ENCODE results near the gene KCMF1.
A peak's percentile ranks its signal among the peaks of the same experiment; 100 is the strongest.

KCMF1 gene

GRCh38 chr2:84956334-84957297 lies 14.3 kb upstream of the KCMF1 start:
- no peak for DNase-seq

GRCh38 chr2:84957771-84958134 lies 13.2 kb upstream of the KCMF1 start:
- no peak for DNase-seq

GRCh38 chr2:84958135-84959059 lies 12.6 kb upstream of the KCMF1 start:
- DNase-seq: no peak

GRCh38 chr2:84959095-84959565 lies 11.8 kb upstream of the KCMF1 start:
- DNase-seq: no peak

GRCh38 chr2:84959566-84960506 lies 11.1 kb upstream of the KCMF1 start:
- no peak for DNase-seq

- no peak for DNase-seq
Observed at GRCh38 chr2:84962917-84963316, 8.0 kb upstream of the KCMF1 start.

- DNase-seq: no peak
Observed at GRCh38 chr2:84963323-84963691, 7.7 kb upstream of the KCMF1 start.

GRCh38 chr2:84963692-84964405 lies 7.1 kb upstream of the KCMF1 start:
- no peak for DNase-seq

- no peak for DNase-seq
Observed at GRCh38 chr2:84964406-84965191, 6.4 kb upstream of the KCMF1 start.

- DNase-seq: no peak
Observed at GRCh38 chr2:84965192-84965516, 5.8 kb upstream of the KCMF1 start.

- DNase-seq: no peak
Observed at GRCh38 chr2:84965827-84966226, 5.1 kb upstream of the KCMF1 start.

- no peak for DNase-seq
Observed at GRCh38 chr2:84966731-84967130, 4.2 kb upstream of the KCMF1 start.

GRCh38 chr2:84969511-84970209 lies 1.3 kb upstream of the KCMF1 start:
- no peak for DNase-seq

GRCh38 chr2:84970210-84970867 lies 622 bp upstream of the KCMF1 start:
- peak; percentile 14 for DNase-seq

GRCh38 chr2:84971510-84972206 lies 697 bp downstream of the KCMF1 start:
- DNase-seq: peak; percentile 54

GRCh38 chr2:84972207-84972783 lies 1.3 kb downstream of the KCMF1 start:
- no peak for DNase-seq

GRCh38 chr2:84972932-84973331 lies 2.0 kb downstream of the KCMF1 start:
- no peak for DNase-seq

- no peak for DNase-seq
Observed at GRCh38 chr2:84980263-84980983, 9.5 kb downstream of the KCMF1 start.
